ENCODE results near the gene ANAPC2. TPM values are rescaled to one million over a fixed set of nuclear protein-coding genes. Genes with fewer than 3 reads are reported as not detected.

ANAPC2 gene
- total RNA-seq, 1 donor from 2014 or later, result 71.7 TPM

DNA sequence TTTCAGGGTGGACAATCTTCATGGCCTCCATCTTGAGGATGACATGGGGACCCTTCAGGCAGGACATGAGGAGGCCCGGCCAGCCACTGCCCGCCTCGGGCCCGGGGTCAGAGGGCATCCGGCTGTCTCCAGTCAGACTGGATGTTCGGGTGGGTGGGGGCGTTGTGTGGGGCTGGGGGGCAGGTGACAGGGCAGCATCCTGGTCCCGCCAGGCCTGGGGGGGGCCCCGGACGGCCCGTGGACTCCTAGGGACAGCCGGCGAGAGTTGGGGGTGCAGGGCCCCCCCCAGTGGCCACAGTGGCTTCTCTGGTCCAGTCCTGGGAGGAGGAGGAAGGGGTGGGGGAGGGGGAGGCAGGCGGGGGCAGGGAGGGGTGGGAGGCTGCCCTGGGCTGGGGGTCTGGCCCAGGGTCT is 32.7 kb upstream of the ANAPC2 start:
- Mint-ChIP-seq H3K4me1 (no peaks in the 10 kb centered on the region), H3K9me3 (no peaks in the 10 kb centered on the region), H3K27ac (ENCODE audit: unreplicated experiment) (no peak overlapping the region), H3K27me3 (ENCODE audit: low read depth) (peaks cover 2% of the 10 kb centered on the region), H3K36me3 (ENCODE audit: low read depth) (no peaks in the 10 kb centered on the region), H3K4me3 (peak overlapping the region; percentile 54)
- TF ChIP-seq, protein P1, sequence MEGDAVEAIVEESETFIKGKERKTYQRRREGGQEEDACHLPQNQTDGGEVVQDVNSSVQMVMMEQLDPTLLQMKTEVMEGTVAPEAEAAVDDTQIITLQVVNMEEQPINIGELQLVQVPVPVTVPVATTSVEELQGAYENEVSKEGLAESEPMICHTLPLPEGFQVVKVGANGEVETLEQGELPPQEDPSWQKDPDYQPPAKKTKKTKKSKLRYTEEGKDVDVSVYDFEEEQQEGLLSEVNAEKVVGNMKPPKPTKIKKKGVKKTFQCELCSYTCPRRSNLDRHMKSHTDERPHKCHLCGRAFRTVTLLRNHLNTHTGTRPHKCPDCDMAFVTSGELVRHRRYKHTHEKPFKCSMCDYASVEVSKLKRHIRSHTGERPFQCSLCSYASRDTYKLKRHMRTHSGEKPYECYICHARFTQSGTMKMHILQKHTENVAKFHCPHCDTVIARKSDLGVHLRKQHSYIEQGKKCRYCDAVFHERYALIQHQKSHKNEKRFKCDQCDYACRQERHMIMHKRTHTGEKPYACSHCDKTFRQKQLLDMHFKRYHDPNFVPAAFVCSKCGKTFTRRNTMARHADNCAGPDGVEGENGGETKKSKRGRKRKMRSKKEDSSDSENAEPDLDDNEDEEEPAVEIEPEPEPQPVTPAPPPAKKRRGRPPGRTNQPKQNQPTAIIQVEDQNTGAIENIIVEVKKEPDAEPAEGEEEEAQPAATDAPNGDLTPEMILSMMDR (conservative IDR thresholded peaks at IDR 0.05), result no peak
- DNase-seq (ENCODE audit: low read depth, low spot score), result no peak

DNA sequence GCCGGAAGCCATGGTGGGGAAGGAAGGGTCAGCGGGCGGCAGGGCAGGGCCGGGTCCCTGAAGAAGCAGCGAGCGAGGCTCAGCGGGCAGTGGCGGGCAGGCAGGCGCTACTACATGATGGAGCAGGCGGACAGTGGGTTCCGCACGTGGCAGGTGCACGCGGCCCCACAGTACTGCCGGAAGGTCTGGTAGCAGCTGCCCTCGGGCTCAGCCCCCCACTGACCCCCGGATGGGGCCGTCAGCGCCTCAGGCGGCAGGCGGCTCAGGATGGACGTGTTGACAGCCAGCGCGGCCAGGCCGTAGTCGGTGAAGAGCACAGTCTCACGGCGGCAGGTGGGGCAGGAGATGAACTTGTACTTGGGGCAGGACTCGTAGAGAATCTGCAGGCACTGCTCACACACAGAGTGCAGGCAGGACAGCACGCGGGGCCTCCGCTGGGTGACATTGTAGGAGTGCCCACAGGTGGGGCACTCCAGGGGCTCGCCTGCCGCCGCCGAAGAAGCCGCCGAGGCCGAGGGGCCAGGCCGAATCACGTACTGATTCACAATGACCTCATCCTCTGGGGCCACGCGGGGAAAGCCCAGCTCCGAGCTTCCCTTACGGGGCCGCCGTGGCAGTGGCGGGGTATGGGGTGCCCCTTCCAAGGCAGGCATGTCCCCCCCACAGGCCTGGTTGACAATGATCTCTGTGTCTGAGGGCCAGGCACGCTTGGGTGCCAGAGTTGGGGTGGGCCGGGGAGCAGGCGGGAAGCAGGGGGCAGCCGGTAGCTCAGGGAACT is 32.1 kb upstream of the ANAPC2 start:
- H3K27ac Mint-ChIP-seq (ENCODE audit: unreplicated experiment), result no peak overlapping the region
- DNase-seq (ENCODE audit: low read depth, low spot score), result no peak

DNA sequence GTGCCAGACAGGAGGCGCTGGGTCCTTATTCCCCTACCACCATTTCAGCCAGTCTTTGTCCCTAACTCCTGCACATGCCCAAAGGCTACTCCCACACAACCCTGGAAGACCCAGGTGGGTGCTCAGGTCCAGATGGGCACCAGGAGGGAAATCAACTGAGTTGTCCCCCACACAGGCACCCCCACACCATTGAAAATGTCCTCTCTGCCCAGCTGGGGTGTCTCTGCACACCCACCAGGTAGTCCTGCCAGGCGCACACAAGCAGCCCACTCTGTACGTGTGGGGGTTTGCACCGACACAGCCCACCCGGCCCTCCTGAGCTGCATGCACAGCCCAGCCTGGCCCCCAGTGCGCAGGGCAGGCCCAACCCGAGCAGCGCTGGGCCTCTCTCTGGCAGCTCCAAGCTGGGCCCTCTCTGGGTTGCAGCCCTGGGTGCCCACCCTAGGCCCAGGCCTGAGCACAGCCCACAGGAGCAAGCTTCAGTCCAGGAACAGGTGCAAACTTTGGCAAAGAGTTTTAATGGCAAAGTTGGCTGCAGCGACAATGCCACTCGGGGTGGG is 31.5 kb upstream of the ANAPC2 start:
- peak overlapping the region; percentile 49 for H3K4me3 Mint-ChIP-seq
- peaks cover 2% of the 10 kb centered on the region for H3K27me3 Mint-ChIP-seq (ENCODE audit: low read depth)
- H3K27ac Mint-ChIP-seq (ENCODE audit: unreplicated experiment), result no peak overlapping the region
- no peak for DNase-seq (ENCODE audit: low read depth, low spot score)
- TF ChIP-seq, protein P1 (conservative IDR thresholded peaks at IDR 0.05), result no peak
- H3K4me1 Mint-ChIP-seq, result no peaks in the 10 kb centered on the region
- H3K36me3 Mint-ChIP-seq (ENCODE audit: low read depth), result no peaks in the 10 kb centered on the region
- no peaks in the 10 kb centered on the region for H3K9me3 Mint-ChIP-seq

More for the DNA sequence above, 32.1 kb upstream of the ANAPC2 start:
- H3K9me3 Mint-ChIP-seq, result no peaks in the 10 kb centered on the region
- H3K27me3 Mint-ChIP-seq (ENCODE audit: low read depth), result peaks cover 2% of the 10 kb centered on the region
- TF ChIP-seq, protein P1 (conservative IDR thresholded peaks at IDR 0.05), result no peak
- no peaks in the 10 kb centered on the region for H3K4me1 Mint-ChIP-seq
- H3K4me3 Mint-ChIP-seq, result peak overlapping the region; percentile 54
- H3K36me3 Mint-ChIP-seq (ENCODE audit: low read depth), result no peaks in the 10 kb centered on the region

DNA sequence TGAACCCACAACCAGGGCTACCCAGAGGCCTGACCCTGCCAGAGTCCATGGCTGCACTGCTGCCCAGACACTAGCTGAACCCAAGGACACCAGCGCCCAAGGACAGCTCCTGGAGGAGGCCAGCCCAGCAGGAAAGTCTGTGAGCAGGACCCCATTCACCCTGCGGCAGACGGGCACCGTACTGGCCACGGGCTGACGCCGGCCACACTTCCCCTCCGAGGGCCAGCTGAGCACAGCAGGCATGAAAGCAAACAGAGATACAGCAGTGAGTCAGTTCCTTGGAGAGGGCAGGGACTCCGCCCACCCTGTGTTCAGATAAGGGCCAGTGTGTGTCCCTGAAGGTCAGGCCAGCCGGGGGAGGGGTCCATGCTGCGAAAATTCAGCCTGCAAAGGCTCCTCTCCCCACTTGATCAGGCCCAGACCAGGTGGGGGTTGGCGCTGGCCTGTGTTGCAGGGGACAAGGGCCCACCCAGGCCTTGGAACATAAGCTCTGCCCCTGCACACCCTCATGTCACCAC is 30.5 kb upstream of the ANAPC2 start:
- TF ChIP-seq, protein P1 (conservative IDR thresholded peaks at IDR 0.05), result no peak
- H3K27ac Mint-ChIP-seq (ENCODE audit: unreplicated experiment), result no peak overlapping the region
- peaks cover 2% of the 10 kb centered on the region for H3K27me3 Mint-ChIP-seq (ENCODE audit: low read depth)
- H3K4me1 Mint-ChIP-seq, result no peaks in the 10 kb centered on the region
- DNase-seq (ENCODE audit: low read depth, low spot score), result no peak
- H3K36me3 Mint-ChIP-seq (ENCODE audit: low read depth), result no peaks in the 10 kb centered on the region
- no peaks in the 10 kb centered on the region for H3K9me3 Mint-ChIP-seq
- H3K4me3 Mint-ChIP-seq, result peak overlapping the region; percentile 57

DNA sequence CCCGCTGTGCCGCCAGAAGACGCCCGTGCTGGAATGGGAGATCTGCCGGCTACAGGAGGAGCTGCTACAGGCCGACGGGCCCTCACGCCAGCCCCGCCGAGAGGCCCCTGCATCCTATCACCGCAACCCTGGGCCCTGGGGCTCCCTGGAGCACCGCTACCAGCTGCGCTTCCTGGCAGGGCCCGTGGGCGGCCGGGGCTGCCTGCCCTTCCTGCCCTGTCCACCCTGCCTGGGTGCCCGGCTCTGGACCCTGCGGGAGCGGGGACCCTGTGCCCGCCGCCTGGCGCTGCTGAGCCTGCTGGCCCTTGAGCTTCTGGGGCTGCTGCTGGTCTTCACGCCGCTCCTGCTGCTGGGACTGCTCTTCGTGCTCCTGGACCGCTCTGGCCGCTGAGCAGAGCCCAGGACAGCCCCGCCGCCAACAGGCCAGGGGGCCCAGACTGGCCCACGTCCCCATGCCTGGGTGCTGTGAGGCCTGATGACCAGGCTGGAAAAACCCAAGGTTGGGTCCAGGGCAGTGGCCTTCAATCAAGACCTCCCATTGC is 29.9 kb upstream of the ANAPC2 start:
- TF ChIP-seq, protein P1 (conservative IDR thresholded peaks at IDR 0.05), result no peak
- Mint-ChIP-seq H3K4me1 (no peaks in the 10 kb centered on the region), H3K9me3 (no peaks in the 10 kb centered on the region), H3K27me3 (ENCODE audit: low read depth) (peaks cover 2% of the 10 kb centered on the region), H3K27ac (ENCODE audit: unreplicated experiment) (no peak overlapping the region), H3K4me3 (peak overlapping the region; percentile 57), H3K36me3 (ENCODE audit: low read depth) (no peaks in the 10 kb centered on the region)
- no peak for DNase-seq (ENCODE audit: low read depth, low spot score)

Measured in neural crest cell (in vitro differentiated cells).